OCI-LY3 (cell line): Measurements from ENCODE around the gene GALNT2.

ENCODE experiments used
- EZH2phosphoT487 ChIP-seq: fragments of 200-600 bp; shearing (Covaris generic); IDR thresholded peaks from 2 replicates; pipeline ENCODE4 v1.6.1; 2018; ENCODE audit warnings: antibody characterized with exemption, mixed run types, low read depth
- TF ChIP-seq, protein P1 (sequence below): fragments of 200-600, 300-600 bp; sonication (generic); IDR thresholded peaks from 2 replicates; pipeline ENCODE4 v1.5.1; 2014; ENCODE audit warnings: antibody characterized with exemption, low read length, low read depth

DNA sequence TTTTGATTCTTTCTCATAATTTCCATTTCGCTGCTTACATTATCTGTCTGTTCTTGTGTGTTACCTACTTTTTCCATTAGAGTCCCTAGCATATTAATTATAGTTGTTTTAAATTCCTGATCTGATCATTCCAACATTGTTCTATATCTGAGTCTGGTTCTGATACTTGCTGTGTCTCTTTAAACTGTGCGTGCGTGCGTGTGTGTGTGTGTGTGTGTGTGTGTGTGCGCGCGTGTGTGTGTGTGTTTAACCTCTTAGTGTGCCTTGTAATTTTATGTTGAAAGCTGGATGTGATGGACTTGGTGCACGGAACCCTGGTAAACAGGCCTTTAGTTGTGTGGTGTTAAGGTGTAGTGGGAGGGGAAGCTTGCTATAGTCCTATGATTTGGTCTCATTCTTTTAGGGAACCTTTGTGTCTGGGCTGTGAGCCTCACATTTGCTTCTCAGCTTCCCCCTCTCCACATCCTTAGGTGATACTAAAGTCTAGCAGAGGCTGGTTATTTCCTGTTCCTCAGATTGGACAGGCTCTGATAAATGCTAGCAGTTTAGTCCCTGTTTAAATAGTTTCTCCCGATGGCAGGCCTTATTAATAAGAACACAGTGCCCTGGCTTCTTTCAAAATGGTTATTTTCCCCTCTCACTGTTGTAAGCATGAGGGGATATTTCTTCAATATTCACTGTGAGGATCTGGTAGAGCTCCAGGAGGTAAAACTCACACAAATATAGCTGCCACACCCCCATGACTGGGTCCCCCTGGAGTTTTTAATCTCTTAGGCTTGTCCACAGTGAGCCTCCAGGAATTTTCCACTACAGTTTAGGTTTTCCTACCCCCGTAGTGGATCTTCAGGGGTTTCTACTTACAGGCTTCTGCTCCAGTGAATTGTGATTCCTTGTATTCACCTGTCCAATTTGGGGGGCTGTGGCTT, 118.3 kb downstream of the GALNT2 start:
- TF ChIP-seq, protein P1, sequence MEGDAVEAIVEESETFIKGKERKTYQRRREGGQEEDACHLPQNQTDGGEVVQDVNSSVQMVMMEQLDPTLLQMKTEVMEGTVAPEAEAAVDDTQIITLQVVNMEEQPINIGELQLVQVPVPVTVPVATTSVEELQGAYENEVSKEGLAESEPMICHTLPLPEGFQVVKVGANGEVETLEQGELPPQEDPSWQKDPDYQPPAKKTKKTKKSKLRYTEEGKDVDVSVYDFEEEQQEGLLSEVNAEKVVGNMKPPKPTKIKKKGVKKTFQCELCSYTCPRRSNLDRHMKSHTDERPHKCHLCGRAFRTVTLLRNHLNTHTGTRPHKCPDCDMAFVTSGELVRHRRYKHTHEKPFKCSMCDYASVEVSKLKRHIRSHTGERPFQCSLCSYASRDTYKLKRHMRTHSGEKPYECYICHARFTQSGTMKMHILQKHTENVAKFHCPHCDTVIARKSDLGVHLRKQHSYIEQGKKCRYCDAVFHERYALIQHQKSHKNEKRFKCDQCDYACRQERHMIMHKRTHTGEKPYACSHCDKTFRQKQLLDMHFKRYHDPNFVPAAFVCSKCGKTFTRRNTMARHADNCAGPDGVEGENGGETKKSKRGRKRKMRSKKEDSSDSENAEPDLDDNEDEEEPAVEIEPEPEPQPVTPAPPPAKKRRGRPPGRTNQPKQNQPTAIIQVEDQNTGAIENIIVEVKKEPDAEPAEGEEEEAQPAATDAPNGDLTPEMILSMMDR, result no peak
- TF ChIP-seq EZH2phosphoT487, result no peak
